LNCaP clone FGC (cell line): ENCODE measurements around the gene OR4K15.

ENCODE experiments used
- DNase-seq: peaks from one replicate; pipeline ENCODE4 v3.0.0-alpha.2; 2011; ENCODE audit warnings: low read depth
- H3K4me3 ChIP-seq: 2 replicates; pipeline ENCODE4 v1.5.1; 2011; ENCODE audit warnings: mild to moderate bottlenecking, low read depth, low read length, control low read depth
- CTCF ChIP-seq: IDR thresholded peaks from 2 replicates; pipeline ENCODE4 v1.5.1; 2012; ENCODE audit warnings: mild to moderate bottlenecking; ENCODE audit not compliant: control insufficient read depth, insufficient read depth; ENCODE audit errors: extremely low read depth

Gene OR4K15

GRCh38 chr14:19993438-19993837 is 18.0 kb downstream of the OR4K15 start:
- TF ChIP-seq CTCF, result no peak
- DNase-seq, result no peak
- H3K4me3 ChIP-seq, result no peak overlapping the region

- H3K4me3 ChIP-seq, result no peak within 1 kb of the TSS
- DNase-seq, result no peak
- no peak for TF ChIP-seq CTCF
These were observed 26.5 kb downstream of the OR4K15 start, which contains the start of gene OR4Q2 for GRCh38 chr14:20001863-20002262. OR4Q2 (plus strand) TSS chr14:20002163.

- DNase-seq, result no peak
- no peak for TF ChIP-seq CTCF
- no peak overlapping the region for H3K4me3 ChIP-seq
These were observed 26.9 kb downstream of the OR4K15 start for GRCh38 chr14:20002319-20002718.

GRCh38 chr14:20008156-20008555 is 32.8 kb downstream of the OR4K15 start:
- H3K4me3 ChIP-seq, result no peak overlapping the region
- DNase-seq, result no peak
- TF ChIP-seq CTCF, result no peak

GRCh38 chr14:20019257-20019865 is 44.0 kb downstream of the OR4K15 start, which contains the start of gene OR4K14:
OR4K14 (minus strand) TSS chr14:20019307; CDS start chr14:20015193, 4,114 bp downstream.
- H3K4me3 ChIP-seq, result no peak within 1 kb of the TSS
- DNase-seq, result no peak
- no peak for TF ChIP-seq CTCF
